GM23338 (cell line): Measurements from ENCODE around the gene BRD2. TPM values are rescaled to one million over a fixed set of nuclear protein-coding genes. Genes with fewer than 3 reads are reported as not detected.

Experiments used
- ATAC-seq: fragments of 200-7000 bp; cut with Tn5 transposase; 3 replicates; pipeline ENCODE4 v1.9.1; 2020
- DNase-seq: peaks from one replicate; pipeline ENCODE4 v3.0.0-alpha.2; 2015; ENCODE audit warnings: low spot score
- H2AFZ ChIP-seq: fragments of 200-600 bp; sonication (generic); 2 replicates; pipeline ENCODE4 v1.8.0; 2016; ENCODE audit warnings: antibody characterized with exemption, mild to moderate bottlenecking, moderate library complexity
- H3F3A ChIP-seq: fragments of 200-600 bp; sonication (generic); replicated peaks from 2 replicates; pipeline ENCODE4 v1.8.0; 2017; ENCODE audit warnings: antibody characterized with exemption, mixed run types, low read depth
- H3K27ac ChIP-seq: fragments of 200-600 bp; sonication (generic); 2 replicates; pipeline ENCODE4 v1.6.1; 2016; ENCODE audit warnings: low read depth
- H3K27me3 ChIP-seq: fragments of 200-600 bp; sonication (generic); 2 replicates; pipeline ENCODE4 v1.8.0; 2016; ENCODE audit warnings: mild to moderate bottlenecking, mixed run types, moderate library complexity; ENCODE audit not compliant: insufficient read depth
- H3K36me3 ChIP-seq: fragments of 200-600 bp; sonication (generic); 2 replicates; pipeline ENCODE4 v1.8.0; 2016; ENCODE audit warnings: mild to moderate bottlenecking; ENCODE audit not compliant: insufficient read depth
- H3K4me1 ChIP-seq: fragments of 200-600 bp; sonication (generic); 2 replicates; pipeline ENCODE4 v1.8.0; 2016; ENCODE audit warnings: mild to moderate bottlenecking, moderate library complexity; ENCODE audit not compliant: insufficient read depth
- H3K4me2 ChIP-seq: fragments of 200-600 bp; sonication (generic); 2 replicates; pipeline ENCODE4 v1.7.1; 2017; ENCODE audit warnings: mixed run types
- H3K4me3 ChIP-seq: fragments of 200-600 bp; sonication (generic); 2 replicates; pipeline ENCODE4 v1.6.1; 2016; ENCODE audit warnings: mixed run types
- H3K79me2 ChIP-seq: fragments of 200-600 bp; sonication (generic); replicated peaks from 2 replicates; pipeline ENCODE4 v1.8.0; 2017; ENCODE audit warnings: mild to moderate bottlenecking; ENCODE audit not compliant: insufficient read depth
- H3K9me2 ChIP-seq: fragments of 200-600 bp; sonication (generic); 2 replicates; pipeline ENCODE4 v1.8.0; 2017; ENCODE audit not compliant: insufficient read depth
- H4K20me1 ChIP-seq: fragments of 200-600 bp; sonication (generic); replicated peaks from 2 replicates; pipeline ENCODE4 v1.8.0; 2017; ENCODE audit warnings: mild to moderate bottlenecking; ENCODE audit not compliant: insufficient read depth
- H3K27ac Mint-ChIP-seq: 2 replicates; pipeline ENCODE4 v1.8.0; 2020; ENCODE audit warnings: inconsistent platforms, mild to moderate bottlenecking, moderate library complexity, mixed read lengths
- H3K27me3 Mint-ChIP-seq: 3 replicates; pipeline ENCODE4 v1.8.0; 2022; ENCODE audit warnings: low read depth, mild to moderate bottlenecking, moderate library complexity, mixed read lengths, inconsistent platforms; ENCODE audit not compliant: insufficient read depth, poor library complexity
- H3K36me3 Mint-ChIP-seq: 3 replicates; pipeline ENCODE4 v1.8.0; 2021; ENCODE audit warnings: low read depth, mild to moderate bottlenecking, inconsistent platforms, moderate library complexity, mixed read lengths
- H3K4me1 Mint-ChIP-seq: 3 replicates; pipeline ENCODE4 v1.8.0; 2020; ENCODE audit warnings: mild to moderate bottlenecking, inconsistent platforms, mixed read lengths
- H3K4me3 Mint-ChIP-seq: 3 replicates; pipeline ENCODE4 v1.8.0; 2021; ENCODE audit warnings: moderate library complexity, mild to moderate bottlenecking, inconsistent platforms, mixed read lengths
- H3K9me3 Mint-ChIP-seq: 3 replicates; pipeline ENCODE4 v1.8.0; 2020; ENCODE audit warnings: moderate library complexity, mild to moderate bottlenecking, inconsistent platforms, mixed read lengths
- CREB1 ChIP-seq: fragments of 250-450 bp; sonication (Bioruptor Pico); IDR thresholded peaks from 2 replicates; pipeline ENCODE4 v1.5.0; 2020; ENCODE audit warnings: low read depth, mild to moderate bottlenecking, moderate library complexity
- EZH2 ChIP-seq: fragments of 200-600 bp; sonication (generic); IDR thresholded peaks from one replicate; pipeline ENCODE4 v1.8.0; 2017; ENCODE audit warnings: antibody characterized with exemption, mild to moderate bottlenecking, low read depth; ENCODE audit not compliant: unreplicated experiment
- EZH2phosphoT487 ChIP-seq: fragments of 200-600 bp; sonication (generic); IDR thresholded peaks from one replicate; pipeline ENCODE4 v1.8.1; 2018; ENCODE audit warnings: antibody characterized with exemption; ENCODE audit not compliant: unreplicated experiment
- JUNB ChIP-seq: IDR thresholded peaks from one replicate; pipeline ENCODE4 v1.6.1; 2016; ENCODE audit warnings: antibody characterized with exemption; ENCODE audit not compliant: unreplicated experiment
- NANOG ChIP-seq: IDR thresholded peaks from 2 replicates; pipeline ENCODE4 v1.6.1; 2016; ENCODE audit warnings: antibody characterized with exemption, borderline replicate concordance
- POLR2AphosphoS5 ChIP-seq: IDR thresholded peaks from 2 replicates; pipeline ENCODE4 v1.6.1; 2016; ENCODE audit warnings: antibody characterized with exemption, low read depth
- STAT1 ChIP-seq: IDR thresholded peaks from one replicate; pipeline ENCODE4 v1.6.1; 2016; ENCODE audit warnings: antibody characterized with exemption; ENCODE audit not compliant: unreplicated experiment
- ZNF114 ChIP-seq: fragments of 250-450 bp; sonication (Bioruptor Pico); IDR thresholded peaks from 2 replicates; pipeline ENCODE4 v1.5.0; 2020; ENCODE audit warnings: mild to moderate bottlenecking, moderate library complexity
- ZNF331 ChIP-seq: fragments of 250-450 bp; sonication (Bioruptor Pico); IDR thresholded peaks from 2 replicates; pipeline ENCODE4 v1.5.0; 2020; ENCODE audit warnings: low read depth, mild to moderate bottlenecking, moderate library complexity
- polyA plus RNA-seq: library from polyadenylated mRNA; unstranded; fragments of >200 nt; fragmentation: Nextera tagmentation; extraction: Ambion mirVana; gene quantifications from 2 replicates; pipeline ENCODE4 v1.2.1, GENCODE V29; 2016
- total RNA-seq: library from RNA; depleted of rRNA; stranded (reverse); fragments of >200 nt; shearing (Covaris generic); gene quantifications from 2 replicates; pipeline ENCODE4 v1.2.3, GENCODE V29; 2014
- TF ChIP-seq, protein P1 (sequence below): IDR thresholded peaks from one replicate; pipeline ENCODE4 v1.6.1; 2018; ENCODE audit warnings: antibody characterized with exemption; ENCODE audit not compliant: unreplicated experiment
- TF ChIP-seq, protein P2 (sequence below): IDR thresholded peaks from 2 replicates; pipeline ENCODE4 v1.6.1; 2016; ENCODE audit warnings: antibody characterized with exemption
- TF ChIP-seq, protein P3 (sequence below): fragments of 250-450 bp; sonication (Bioruptor Pico); IDR thresholded peaks from 2 replicates; pipeline ENCODE4 v1.5.0; 2020; ENCODE audit warnings: mild to moderate bottlenecking, moderate library complexity
- TF ChIP-seq, protein P4 (sequence below), 2 experiments: fragments of 200-600 bp in 1 of 2; sonication (generic) in 1 of 2; conservative IDR thresholded peaks; 2 replicates each; pipeline versions ENCODE4 v1.5.1 to v1.6.1; 2016 to 2017; ENCODE audit warnings: antibody characterized with exemption in 2 of 2, low read depth in 2 of 2, mild to moderate bottlenecking in 2 of 2, moderate library complexity in 1 of 2

Gene BRD2
- total and polyA plus RNA-seq, 2 experiments from 2014 or later = 84.9 to 169 TPM

DNA sequence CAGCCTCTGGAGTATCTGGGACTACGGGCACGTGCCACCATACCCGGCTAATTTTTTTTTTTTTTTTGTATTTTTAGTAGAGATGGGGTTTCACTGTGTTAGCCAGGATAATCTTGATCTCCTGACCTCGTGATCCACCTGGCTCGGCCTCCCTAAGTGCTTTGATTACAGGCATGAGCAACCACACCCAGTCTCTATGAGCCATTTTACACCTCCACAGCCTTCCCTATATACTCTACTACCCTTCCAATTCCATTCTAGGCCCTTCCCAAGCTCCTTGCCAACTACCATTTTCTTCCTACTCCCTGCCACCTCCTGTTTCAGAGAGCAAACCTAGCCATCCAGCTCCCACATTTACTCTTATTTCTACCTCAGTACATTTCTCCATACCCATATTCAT lies 7.8 kb upstream of the BRD2 start:
- Mint-ChIP-seq H3K4me1 (no peaks in the 10 kb centered on the region), H3K36me3 (no peaks in the 10 kb centered on the region), H3K27me3 (no peaks in the 10 kb centered on the region), H3K4me3 (no peak overlapping the region), H3K9me3 (no peaks in the 10 kb centered on the region), H3K27ac (no peak overlapping the region)
- H2AFZ ChIP-seq = no peak overlapping the region
- DNase-seq (no peak), ATAC-seq (no peak)
- H3F3A ChIP-seq = no peaks in the 10 kb centered on the region
- TF ChIP-seq, protein P1, sequence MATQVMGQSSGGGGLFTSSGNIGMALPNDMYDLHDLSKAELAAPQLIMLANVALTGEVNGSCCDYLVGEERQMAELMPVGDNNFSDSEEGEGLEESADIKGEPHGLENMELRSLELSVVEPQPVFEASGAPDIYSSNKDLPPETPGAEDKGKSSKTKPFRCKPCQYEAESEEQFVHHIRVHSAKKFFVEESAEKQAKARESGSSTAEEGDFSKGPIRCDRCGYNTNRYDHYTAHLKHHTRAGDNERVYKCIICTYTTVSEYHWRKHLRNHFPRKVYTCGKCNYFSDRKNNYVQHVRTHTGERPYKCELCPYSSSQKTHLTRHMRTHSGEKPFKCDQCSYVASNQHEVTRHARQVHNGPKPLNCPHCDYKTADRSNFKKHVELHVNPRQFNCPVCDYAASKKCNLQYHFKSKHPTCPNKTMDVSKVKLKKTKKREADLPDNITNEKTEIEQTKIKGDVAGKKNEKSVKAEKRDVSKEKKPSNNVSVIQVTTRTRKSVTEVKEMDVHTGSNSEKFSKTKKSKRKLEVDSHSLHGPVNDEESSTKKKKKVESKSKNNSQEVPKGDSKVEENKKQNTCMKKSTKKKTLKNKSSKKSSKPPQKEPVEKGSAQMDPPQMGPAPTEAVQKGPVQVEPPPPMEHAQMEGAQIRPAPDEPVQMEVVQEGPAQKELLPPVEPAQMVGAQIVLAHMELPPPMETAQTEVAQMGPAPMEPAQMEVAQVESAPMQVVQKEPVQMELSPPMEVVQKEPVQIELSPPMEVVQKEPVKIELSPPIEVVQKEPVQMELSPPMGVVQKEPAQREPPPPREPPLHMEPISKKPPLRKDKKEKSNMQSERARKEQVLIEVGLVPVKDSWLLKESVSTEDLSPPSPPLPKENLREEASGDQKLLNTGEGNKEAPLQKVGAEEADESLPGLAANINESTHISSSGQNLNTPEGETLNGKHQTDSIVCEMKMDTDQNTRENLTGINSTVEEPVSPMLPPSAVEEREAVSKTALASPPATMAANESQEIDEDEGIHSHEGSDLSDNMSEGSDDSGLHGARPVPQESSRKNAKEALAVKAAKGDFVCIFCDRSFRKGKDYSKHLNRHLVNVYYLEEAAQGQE = no peak
- TF ChIP-seq POLR2AphosphoS5 = no peak
- no peak for TF ChIP-seq ZNF331 (CRISPR knock-in tag)
- TF ChIP-seq JUNB = no peak
- TF ChIP-seq CREB1 (CRISPR knock-in tag) = no peak
- TF ChIP-seq NANOG = no peak
- TF ChIP-seq, protein P2, sequence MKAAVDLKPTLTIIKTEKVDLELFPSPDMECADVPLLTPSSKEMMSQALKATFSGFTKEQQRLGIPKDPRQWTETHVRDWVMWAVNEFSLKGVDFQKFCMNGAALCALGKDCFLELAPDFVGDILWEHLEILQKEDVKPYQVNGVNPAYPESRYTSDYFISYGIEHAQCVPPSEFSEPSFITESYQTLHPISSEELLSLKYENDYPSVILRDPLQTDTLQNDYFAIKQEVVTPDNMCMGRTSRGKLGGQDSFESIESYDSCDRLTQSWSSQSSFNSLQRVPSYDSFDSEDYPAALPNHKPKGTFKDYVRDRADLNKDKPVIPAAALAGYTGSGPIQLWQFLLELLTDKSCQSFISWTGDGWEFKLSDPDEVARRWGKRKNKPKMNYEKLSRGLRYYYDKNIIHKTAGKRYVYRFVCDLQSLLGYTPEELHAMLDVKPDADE = no peak
- no peak for TF ChIP-seq STAT1
- no peak for TF ChIP-seq EZH2phosphoT487
- TF ChIP-seq, protein P3, sequence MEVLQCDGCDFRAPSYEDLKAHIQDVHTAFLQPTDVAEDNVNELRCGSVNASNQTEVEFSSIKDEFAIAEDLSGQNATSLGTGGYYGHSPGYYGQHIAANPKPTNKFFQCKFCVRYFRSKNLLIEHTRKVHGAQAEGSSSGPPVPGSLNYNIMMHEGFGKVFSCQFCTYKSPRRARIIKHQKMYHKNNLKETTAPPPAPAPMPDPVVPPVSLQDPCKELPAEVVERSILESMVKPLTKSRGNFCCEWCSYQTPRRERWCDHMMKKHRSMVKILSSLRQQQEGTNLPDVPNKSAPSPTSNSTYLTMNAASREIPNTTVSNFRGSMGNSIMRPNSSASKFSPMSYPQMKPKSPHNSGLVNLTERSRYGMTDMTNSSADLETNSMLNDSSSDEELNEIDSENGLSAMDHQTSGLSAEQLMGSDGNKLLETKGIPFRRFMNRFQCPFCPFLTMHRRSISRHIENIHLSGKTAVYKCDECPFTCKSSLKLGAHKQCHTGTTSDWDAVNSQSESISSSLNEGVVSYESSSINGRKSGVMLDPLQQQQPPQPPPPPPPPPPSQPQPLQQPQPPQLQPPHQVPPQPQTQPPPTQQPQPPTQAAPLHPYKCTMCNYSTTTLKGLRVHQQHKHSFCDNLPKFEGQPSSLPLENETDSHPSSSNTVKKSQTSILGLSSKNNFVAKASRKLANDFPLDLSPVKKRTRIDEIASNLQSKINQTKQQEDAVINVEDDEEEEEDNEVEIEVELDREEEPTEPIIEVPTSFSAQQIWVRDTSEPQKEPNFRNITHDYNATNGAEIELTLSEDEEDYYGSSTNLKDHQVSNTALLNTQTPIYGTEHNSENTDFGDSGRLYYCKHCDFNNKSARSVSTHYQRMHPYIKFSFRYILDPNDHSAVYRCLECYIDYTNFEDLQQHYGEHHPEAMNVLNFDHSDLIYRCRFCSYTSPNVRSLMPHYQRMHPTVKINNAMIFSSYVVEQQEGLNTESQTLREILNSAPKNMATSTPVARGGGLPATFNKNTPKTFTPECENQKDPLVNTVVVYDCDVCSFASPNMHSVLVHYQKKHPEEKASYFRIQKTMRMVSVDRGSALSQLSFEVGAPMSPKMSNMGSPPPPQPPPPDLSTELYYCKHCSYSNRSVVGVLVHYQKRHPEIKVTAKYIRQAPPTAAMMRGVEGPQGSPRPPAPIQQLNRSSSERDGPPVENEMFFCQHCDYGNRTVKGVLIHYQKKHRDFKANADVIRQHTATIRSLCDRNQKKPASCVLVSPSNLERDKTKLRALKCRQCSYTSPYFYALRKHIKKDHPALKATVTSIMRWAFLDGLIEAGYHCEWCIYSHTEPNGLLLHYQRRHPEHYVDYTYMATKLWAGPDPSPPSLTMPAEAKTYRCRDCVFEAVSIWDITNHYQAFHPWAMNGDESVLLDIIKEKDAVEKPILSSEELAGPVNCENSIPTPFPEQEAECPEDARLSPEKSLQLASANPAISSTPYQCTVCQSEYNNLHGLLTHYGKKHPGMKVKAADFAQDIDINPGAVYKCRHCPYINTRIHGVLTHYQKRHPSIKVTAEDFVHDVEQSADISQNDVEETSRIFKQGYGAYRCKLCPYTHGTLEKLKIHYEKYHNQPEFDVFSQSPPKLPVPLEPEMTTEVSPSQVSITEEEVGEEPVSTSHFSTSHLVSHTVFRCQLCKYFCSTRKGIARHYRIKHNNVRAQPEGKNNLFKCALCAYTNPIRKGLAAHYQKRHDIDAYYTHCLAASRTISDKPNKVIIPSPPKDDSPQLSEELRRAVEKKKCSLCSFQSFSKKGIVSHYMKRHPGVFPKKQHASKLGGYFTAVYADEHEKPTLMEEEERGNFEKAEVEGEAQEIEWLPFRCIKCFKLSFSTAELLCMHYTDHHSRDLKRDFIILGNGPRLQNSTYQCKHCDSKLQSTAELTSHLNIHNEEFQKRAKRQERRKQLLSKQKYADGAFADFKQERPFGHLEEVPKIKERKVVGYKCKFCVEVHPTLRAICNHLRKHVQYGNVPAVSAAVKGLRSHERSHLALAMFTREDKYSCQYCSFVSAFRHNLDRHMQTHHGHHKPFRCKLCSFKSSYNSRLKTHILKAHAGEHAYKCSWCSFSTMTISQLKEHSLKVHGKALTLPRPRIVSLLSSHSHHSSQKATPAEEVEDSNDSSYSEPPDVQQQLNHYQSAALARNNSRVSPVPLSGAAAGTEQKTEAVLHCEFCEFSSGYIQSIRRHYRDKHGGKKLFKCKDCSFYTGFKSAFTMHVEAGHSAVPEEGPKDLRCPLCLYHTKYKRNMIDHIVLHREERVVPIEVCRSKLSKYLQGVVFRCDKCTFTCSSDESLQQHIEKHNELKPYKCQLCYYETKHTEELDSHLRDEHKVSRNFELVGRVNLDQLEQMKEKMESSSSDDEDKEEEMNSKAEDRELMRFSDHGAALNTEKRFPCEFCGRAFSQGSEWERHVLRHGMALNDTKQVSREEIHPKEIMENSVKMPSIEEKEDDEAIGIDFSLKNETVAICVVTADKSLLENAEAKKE (CRISPR knock-in tag) = no peak
- TF ChIP-seq, protein P4, sequence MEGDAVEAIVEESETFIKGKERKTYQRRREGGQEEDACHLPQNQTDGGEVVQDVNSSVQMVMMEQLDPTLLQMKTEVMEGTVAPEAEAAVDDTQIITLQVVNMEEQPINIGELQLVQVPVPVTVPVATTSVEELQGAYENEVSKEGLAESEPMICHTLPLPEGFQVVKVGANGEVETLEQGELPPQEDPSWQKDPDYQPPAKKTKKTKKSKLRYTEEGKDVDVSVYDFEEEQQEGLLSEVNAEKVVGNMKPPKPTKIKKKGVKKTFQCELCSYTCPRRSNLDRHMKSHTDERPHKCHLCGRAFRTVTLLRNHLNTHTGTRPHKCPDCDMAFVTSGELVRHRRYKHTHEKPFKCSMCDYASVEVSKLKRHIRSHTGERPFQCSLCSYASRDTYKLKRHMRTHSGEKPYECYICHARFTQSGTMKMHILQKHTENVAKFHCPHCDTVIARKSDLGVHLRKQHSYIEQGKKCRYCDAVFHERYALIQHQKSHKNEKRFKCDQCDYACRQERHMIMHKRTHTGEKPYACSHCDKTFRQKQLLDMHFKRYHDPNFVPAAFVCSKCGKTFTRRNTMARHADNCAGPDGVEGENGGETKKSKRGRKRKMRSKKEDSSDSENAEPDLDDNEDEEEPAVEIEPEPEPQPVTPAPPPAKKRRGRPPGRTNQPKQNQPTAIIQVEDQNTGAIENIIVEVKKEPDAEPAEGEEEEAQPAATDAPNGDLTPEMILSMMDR (conservative IDR thresholded peaks at IDR 0.05; ENCODE audit: low read depth in 2 of 2) = no peak
- no peak for TF ChIP-seq ZNF114 (CRISPR knock-in tag)
- no peak for TF ChIP-seq EZH2
- H3K4me2 ChIP-seq = no peak overlapping the region
- H4K20me1 ChIP-seq = no peaks in the 10 kb centered on the region; the same call in 1 of the 2 replicates
- H3K27me3 ChIP-seq = no peaks in the 10 kb centered on the region
- H3K79me2 ChIP-seq = peaks cover 2% of the 10 kb centered on the region; the same call in 1 of the 2 replicates
- no peak overlapping the region for H3K4me3 ChIP-seq
- H3K9me2 ChIP-seq = no peaks in the 10 kb centered on the region
- no peak overlapping the region for H3K27ac ChIP-seq
- H3K36me3 ChIP-seq = no peaks in the 10 kb centered on the region
- no peaks in the 10 kb centered on the region for H3K4me1 ChIP-seq
